GM18873 (cell line): ENCODE results near the gene CACNG5.

ENCODE experiments used
- ATAC-seq: cut with Tn5 transposase; IDR thresholded peaks from one replicate; pipeline ENCODE4 v1.9.1; 2021; ENCODE audit warnings: mild to moderate bottlenecking, moderate library complexity, moderate number of reproducible peaks; ENCODE audit not compliant: unreplicated experiment, low FRiP score

CACNG5 gene

DNA sequence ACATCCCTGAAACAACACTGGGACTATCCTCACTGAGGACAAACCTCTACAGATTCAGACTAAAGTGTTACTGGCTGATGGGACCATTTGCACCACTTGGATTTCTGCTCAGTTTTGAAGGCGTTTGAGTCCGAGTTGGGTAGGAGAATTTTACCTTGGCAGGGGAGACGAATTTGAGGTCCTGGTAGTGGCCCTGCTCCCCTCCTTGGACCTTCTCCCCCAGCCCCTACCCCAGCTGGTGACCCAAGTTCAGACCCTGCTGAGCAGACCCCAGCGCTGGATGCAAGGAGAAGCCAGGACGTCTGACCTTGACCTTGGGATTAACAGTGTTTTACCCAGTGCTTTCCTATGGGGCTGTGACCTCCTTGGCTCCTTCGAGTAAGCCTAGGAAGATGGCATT lies 13.6 kb downstream of the CACNG5 start:
- no peak for ATAC-seq

DNA sequence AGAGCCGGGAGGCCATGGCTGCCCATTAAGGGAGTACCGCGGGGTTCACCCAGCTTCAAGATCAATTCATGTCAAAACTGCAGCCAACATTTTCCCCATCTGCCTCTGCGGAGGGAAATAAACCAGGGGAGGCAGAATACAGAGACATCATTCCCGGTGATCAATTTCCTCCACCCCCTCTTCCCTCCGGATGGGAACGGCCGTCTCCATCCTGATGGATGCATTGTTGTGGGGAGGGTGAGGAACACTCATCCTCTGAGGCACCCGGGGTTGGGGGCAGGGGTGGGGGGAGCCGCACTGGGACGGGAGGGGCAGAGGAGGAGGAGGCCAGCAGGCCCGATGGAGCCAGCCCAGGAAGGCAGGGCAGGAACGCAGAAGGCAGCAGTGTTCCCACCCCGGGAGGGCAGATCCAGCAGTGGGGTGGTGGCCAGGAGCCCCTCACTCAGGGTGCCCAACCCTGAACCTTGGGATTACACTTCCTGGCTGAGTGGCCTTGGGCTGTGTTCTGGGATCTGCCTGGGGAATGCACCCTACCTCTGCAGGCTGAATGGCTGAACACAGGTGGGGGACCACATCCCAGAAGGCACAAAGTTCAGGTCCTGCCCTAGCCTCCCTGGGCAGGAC lies 14.2 kb downstream of the CACNG5 start:
- ATAC-seq: no peak

DNA sequence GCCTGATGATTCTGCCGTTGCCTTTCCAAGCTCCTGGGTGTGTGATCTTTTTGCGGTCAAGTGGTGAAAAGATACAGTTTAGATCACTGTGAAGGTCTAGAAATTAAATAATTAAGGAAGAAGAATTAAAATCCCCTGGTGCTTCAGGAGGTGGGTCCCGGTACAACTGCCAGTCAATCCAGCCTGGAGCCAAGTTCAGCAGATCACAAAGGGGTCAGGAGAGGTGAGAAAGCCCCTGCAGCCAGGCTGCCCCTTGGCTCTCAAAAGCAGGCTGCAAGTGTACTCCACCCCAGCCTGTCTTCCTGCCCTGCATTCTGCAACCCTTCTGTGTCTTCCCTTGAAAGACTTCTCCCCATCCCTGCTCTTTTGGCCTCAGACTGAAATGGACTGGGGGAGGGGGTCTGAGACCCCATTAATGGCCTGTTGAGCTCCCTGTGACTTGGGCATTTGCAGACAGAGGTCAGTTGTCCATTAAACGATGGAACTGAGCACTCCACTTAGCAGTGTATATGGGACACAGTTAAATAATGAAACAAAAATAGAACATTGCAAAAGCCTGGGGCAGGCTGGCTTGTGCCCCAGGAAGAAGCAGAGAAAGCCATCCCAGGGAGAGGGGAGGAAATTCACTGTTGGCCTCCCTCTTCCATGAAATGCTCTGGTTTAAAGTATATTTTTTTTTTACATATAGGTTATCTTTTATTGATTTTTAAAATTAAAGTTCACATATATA lies 15.1 kb downstream of the CACNG5 start:
- ATAC-seq: no peak

DNA sequence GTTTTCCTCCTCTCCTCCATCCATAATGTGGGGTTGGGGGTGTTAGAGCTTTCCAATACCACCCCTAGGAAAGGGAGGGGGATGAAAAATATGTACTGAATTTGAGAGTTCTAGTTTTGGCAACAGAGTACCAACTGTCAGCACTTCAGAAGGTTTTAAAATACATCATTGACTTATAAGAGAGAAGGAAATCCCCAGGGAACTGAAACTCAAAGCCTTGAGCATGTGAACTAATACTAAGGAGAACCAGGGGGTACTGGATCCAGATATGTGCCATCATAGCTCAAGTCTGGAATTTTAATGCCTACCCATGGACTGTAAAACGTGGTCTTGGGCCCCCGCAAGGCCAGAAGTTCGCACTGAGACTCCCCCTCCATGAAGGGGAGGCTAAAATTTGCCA lies 15.8 kb downstream of the CACNG5 start:
- no peak for ATAC-seq

DNA sequence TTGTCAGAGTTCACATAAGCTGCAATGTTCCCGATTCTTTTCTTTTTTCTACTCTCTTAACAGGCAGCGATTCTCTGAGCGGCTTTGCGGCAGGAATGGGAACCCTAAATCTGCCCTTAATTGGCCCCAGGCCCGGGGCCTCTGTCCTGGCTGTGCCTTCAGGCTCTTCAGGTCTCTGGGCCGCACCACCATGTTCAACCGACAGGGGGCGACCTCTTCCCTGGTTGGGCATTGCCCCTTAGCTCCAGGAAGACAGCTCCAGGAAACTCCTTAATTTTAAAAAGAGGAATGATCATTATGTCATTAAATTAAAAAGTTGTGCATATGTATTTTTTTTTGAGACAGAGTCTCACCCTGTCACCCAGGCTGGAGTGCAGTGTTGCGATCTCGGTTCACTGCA lies 20.3 kb downstream of the CACNG5 start:
- no peak for ATAC-seq

DNA sequence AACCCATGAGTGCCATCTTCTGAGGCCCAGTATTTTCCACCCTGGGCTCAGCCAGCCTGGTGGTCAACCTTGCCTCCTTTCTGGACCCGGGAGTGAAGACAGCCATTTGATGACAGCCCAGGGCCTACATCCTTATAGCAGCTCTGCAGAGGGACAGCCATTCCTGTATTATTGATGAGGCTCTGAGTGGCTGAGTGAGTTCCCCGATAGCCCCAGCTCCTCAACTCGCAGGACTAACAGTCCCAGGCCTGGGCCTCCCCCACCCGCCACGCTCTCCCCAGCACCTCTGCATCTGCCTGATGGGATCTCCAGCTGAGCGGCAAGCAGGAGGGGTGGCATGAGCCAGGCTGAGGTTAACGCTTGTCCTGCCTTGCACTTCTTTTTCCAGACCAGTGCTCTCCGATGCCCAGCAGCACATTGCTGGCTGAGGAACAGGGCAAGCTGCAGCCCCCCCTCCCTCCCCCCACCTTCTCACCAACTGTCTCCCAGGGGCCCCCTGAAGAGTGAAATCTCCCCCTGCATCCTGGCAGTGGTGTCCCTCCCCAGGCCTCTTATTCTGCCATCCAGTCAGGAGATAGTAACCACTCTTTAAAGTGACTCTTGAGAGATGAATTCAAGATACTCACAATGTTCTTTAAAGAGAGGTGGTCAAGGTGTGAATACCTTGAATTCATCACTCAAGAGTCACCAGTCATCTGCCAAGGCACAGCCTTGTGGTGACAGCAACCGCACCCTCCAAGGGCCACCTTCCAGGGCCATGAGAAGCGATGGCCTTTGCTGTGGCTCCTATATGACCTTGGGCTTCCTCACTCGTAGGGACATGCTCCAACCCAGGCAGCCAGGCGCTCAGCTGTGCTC lies 23.5 kb downstream of the CACNG5 start:
- ATAC-seq: no peak

DNA sequence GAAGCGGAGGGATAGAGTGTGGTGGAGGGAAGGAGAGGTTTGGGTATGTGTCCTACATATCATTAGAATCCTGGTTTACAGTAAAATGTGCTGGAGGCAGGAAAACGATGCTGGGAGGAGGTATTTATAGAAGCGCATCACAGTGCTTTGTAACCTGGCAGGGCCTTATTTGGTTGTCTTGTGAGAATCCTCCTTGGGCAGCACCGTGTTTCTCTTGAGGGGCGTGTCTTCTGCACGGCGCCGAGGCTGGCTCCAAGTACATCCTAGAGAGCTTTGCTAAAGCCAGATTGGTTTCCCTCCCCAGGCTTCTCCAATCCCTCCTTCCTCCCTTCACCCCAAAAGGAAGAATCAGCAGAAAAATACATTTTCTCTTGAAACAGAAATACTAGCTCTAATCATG lies 24.4 kb downstream of the CACNG5 start:
- ATAC-seq: no peak

DNA sequence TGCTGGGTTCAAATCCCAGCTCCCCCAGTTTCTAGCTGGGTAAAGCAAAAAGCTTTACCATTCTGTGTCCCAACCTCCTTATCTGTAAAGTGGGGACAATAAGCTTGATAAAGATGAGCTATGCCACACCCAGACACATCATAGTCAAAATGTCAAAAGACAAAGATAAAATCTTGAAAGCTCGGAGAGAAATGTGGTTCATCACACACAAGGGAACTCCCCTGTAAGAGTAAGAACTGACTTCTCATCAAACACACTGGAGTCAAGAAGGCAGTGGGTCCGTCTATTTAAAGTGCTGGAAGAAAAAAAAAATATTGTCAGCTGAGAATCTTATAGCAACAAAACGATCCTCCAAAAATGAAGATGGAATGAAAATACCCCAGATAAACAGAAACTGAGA lies 25.3 kb downstream of the CACNG5 start:
- ATAC-seq: no peak

DNA sequence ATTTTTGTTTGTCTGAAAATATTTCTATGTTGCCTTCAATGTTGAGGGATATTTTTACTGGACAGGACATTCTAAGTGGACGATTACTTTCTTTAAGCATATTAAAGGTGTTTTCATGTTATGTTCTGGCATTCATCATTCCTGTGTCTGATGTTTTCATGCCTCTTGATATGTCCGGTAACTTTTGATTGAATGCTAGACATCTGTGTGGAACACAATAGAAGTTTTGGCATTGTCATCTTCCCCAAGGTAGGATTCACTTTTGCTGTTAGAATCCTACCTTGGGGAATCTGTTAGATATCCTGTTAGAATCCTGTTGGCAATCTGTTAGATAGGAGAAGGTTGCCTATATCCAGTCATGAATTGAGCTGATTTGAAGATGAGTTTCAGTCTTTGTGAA lies 28.9 kb downstream of the CACNG5 start:
- ATAC-seq: no peak

DNA sequence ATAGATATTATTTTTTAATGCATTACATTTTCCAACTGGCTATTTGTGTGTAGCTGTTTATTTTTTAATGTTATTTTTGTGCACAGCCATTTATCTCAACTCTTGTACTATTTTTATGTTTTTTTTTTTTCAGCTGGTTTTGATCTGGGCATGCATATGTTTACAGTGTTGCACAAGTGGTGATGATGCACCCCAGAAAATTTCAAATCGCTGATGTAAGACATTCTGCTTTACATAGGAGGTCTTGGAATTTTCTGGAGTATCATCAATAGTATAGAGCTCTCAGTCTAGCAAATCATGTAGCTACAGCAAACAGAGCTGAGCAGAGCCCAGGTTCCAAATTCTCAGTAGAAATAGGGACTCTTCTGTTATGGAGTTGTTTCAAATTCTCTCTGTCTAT lies 30.2 kb downstream of the CACNG5 start:
- no peak for ATAC-seq

DNA sequence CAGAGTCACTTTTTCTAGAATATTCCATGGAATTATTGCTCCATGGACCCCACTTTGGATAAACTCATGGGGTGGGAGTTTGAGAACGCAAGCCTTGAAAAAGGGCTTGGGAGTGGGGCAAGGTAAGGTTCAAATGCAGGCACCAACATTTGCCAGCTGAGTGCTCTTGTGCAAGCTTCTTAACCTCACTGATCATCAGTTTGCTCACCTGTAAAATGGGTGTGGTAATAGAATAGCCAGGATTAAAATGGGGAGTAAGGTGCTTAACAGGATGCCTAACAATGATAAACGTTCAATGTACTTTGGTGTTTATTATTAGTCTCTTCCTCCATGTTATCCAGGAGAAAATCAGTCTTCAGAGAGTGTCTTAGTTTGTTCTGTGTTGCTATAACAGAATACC lies 39.0 kb downstream of the CACNG5 start:
- ATAC-seq: no peak

DNA sequence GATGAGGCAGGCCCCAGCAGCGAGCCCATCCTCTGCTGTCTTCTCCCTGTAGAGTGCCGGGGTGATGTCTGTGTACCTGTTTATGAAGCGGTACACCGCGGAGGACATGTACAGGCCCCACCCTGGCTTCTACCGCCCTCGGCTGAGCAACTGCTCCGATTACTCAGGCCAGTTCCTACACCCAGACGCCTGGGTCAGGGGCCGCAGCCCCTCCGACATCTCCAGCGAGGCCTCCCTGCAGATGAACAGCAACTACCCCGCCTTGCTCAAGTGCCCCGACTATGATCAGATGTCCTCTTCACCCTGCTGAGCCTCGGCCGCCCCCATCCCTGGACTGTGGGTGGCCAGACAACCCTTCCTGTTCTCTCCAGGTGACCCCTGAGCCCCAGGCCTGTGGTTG lies 50.0 kb downstream of the CACNG5 start:
- ATAC-seq: no peak

DNA sequence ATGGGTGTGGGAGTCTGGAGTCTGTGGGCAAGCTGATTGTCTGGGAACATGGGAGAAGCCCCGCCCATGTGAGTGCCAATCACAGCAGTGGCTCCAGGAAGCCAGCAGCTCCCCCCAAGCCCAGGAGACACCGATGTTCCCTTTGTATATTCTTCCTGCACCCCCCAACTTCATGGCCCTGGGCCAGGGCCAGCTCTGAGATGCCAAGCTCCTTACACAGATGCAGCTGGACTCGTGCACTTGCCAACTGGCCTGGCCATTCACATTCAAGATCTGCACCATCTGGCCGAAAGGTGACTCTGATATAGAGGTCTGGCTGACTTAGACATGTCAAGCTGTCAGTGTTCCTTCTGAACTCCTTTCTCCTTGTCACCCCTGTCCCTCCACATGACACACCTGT lies 50.5 kb downstream of the CACNG5 start:
- ATAC-seq: no peak

DNA sequence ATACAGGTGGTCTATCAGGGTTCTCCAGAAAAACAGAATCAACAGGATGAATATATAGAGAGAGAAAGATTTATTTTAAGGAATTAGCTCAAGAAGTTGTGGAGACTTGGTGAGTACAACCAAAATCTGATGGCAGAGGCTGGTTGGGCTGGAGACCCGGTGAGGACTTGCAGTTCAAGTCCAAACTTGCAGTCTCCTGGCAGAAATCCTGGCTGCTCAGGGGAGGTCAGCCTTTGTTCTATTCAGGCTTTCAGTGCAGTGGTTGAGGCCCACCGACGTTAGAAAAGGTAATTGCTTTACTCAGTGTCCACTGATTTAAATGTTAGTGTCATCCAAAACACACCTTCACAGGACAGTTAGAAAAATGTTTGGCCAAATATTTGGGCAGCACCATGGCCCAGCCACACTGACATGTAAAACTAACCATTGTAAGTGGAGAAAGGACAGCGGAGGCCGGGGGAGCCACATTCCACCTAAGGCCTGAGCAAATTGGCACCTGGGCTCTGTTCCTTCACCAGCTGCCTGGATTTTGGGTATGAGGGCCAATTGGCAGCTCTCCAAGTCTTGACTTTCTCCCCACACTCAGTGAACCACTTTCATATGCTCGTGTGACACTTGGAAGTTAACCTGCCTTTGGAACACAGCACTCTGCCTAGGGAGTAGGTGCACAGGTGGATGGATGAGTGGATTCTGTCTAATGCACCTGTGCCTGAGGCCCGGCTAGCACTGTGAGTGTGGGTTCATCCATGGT lies 54.7 kb downstream of the CACNG5 start:
- ATAC-seq: no peak

DNA sequence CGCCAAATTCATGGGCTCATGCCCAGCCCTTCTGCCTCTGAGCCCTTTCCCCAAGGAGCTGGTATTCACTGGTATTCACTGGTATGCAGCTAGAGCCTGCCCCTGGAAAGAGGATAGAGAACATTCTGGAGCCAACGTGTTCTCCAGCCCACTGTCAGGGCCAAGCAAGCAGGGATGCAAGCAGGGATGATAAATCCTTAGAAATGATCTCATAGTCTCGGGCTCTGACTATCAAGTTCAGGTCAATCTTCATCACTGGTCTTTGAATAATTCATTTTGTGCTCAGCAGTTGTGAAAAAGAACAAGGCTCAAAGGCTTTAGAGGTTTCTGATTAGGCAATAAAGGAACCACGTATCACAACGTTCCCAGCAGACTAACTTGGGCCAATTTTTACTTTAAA lies 57.3 kb downstream of the CACNG5 start:
- no peak for ATAC-seq

DNA sequence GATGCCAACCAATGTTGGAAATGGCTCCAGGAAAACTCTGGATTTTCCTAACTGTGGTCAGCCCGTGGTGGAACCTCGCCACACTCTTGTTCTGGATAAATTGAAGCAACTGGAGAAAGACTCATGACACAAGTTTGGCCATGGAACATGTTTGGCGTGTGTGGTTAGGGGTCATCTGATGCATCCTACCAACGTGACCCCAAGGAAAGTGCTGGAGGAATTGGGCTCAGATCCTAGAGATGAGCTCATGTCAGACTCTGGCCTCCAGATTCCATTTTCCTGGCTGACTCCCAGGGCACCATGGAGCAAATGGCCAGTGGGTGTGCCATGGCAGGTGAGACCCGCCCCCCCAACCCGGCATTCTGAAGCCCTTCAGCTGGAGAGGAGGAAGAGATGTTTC lies 58.5 kb downstream of the CACNG5 start:
- no peak for ATAC-seq

DNA sequence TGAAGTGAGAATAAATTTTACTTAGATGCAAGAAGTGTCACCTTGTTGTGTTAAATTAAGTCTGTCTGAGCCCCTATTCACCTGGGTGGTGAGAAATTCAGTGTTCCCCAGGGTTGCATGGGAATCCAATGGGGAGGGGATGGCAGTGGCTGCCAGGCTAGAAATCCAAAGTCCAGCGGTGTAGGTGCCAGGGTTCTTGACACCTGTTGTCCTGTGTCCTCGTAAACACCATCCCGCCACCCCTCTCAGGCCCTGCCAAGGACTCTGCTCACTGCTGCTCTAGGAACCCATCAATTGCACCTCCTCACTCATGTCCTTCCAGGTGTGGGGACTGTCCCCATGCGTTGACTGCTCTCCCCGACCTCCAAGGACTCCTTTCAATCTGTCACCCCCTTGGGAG lies 58.9 kb downstream of the CACNG5 start:
- ATAC-seq: no peak

DNA sequence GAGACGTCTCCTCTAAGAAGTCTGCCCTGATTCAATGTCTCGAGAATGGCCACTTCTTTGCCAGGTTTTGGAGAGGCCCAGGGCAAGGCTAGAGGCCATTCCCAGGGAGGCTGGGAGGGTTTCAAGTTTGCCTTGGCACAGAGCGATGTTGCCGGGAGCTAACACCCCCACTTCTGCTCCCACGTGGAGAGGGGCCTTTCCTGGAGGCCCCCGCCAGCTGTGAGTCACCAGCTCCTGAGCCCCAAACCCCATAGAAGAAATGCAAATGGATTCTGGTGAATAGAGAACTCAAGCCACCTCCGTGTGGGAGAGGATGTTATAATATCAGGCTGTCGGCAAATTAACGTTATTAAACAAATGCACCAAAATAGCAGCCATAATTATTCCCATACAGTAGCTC lies 62.2 kb downstream of the CACNG5 start:
- no peak for ATAC-seq

DNA sequence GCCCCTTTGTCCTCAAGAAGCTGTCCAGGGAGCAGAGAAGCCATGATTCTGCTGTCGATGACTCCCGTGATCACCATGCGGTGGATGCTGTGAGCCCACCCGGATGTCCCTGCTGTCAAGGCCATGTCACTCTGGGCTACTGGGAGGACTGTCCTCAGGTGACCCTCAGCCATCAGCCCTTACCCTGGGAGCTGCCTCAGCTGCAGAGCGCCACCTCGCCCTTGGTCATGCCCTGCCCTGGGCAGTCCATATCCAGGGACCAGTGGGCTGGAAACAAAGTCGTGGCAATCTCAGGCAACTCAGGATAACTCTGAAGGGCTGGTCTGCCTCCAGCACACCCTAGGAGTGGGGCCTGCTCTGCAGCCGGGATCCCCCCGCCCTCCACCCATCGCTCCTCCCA lies 63.6 kb downstream of the CACNG5 start:
- ATAC-seq: no peak

DNA sequence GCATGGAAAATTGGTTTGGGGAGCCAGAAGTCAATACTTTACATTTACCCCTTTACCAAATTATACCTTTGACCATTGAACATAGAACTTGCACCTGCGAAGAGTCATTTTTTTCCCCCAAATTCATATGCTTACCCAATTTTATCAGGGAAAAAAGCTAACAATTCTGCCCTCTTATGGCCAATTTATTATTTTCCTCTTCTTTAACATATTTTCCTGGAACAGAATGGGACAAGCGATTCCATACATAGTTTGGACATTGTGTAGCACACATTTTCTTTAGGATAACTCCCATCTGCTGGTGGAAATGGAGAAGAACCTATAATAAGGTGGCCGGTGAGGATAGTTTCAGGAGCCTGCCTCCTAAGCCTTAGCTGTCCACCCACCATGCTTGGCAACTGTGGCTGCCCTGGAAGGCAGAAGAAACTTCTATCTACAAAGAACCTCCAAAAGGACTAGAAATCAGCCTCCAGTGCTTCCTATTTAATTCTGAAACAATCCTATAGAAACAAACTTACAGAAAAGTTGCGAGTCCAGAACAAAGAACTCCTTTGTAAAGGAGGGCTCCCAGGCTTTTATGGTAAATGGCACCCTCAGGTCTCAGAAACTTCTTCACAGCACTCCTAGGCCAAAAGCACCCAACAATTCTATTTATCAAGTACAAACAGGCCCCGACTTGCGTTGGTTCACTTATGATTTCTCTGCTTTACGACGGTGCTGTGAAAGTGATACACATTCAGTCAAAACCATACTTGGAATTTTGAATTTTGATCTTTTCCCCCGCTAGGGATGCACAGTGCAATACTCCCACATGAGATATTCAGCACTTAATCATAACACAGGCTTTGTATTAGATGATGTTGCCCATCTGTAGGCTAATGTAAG lies 65.5 kb downstream of the CACNG5 start:
- ATAC-seq: no peak
